ENCODE measurements around the gene SNX13. TPM values are rescaled to one million over a fixed set of nuclear protein-coding genes. Genes with fewer than 3 reads are reported as not detected.

Gene SNX13
- total RNA-seq, 8 experiments from 2014 or later = 21.5 to 45.5 (median 29.2) TPM

DNA sequence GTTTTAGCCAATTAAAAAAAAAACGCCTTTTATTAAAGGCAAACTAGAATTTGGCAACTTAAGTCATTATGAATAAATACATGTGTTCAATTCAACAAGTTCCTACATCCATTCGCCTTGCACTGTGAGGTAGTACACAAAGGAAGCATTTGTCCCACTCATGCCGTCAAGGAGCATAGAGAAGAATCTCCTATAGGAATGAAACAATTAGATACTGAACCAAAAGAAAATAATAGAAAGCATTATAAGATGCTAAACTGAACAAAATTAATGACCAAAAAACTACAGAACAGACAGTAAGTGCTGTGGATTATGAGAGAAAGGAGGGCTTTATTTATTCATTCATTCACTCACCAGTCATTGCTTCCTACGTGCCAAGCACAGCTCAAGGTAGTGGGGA, 42.2 kb downstream of the SNX13 start:
- peak in 1 of 8 experiments; percentile 42 for ATAC-seq (replicated peaks in 6 of 8)
- no peaks in the 10 kb centered on the region for H3K4me1 ChIP-seq (replicated peaks in 1 of 2)
- H3K4me3 ChIP-seq = no peak overlapping the region
- in situ Hi-C loops (cut with MboI; ENCODE audit: low pct_unique_long_range_greater_than_20kb in 2 of 9, low sequenced_read_pairs in 9 of 9, unreplicated experiment in 9 of 9) = no loop called here
- no peak overlapping the region for H3K27ac ChIP-seq
- 70 to 94% (median 90%) methylated on average over 2 to 4 of the region's 4 CpGs for WGBS, 10 experiments

DNA sequence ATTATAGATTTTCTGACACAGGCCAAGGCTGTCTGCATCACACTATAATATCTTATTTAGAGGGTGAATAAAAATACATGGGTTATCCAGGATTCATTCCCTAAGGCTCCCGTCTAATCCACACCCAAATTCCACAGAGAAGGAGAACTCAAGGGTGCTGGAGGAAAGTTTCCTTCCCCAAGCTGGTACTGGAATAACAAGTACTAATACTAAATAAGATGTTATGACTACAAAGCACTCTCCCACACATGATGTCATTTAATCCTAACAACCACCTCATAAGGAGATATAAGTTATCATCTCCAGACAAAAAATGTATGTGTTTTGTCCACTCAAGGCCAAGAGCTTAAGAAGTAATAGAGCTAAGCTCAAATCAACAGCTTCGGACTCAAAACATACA, 53.0 kb downstream of the SNX13 start:
- in situ Hi-C loops (cut with MboI; ENCODE audit: low pct_unique_long_range_greater_than_20kb in 2 of 9, low sequenced_read_pairs in 9 of 9, unreplicated experiment in 9 of 9) = no loop called here

DNA sequence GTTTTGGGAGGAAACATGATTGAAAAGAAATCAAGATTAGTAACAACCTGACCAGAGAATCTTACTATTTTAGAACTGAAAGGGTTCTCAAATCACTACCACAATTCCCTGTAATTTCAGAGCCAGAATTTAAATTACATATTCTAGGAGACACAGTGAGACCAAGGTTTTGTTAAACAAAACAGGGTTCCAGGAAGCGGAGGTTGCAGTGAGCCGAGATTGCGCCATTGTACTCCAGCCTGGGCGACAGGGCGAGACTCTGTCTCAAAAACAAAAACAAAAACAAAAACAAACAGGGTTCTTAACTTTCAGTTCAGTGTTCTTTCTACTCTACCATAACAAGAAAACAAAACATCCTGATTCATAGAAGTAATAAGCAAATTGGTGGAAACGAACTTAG, 57.6 kb downstream of the SNX13 start:
- ATAC-seq (replicated peaks in 6 of 8) = no peak
- Histone ChIP-seq H3K27ac (no peak overlapping the region), H3K4me3 (no peak overlapping the region), H3K4me1 (replicated peaks in 1 of 2) (peaks cover 0 to 5% of the 10 kb centered on the region in 2 donors)
- in situ Hi-C loops (cut with MboI; ENCODE audit: low pct_unique_long_range_greater_than_20kb in 2 of 9, low sequenced_read_pairs in 9 of 9, unreplicated experiment in 9 of 9) = no loop called here
- WGBS, 10 experiments = 34 to 96% (median 80%) methylated on average over 1 to 6 of the region's 6 CpGs; no CpG with 5 or more reads in 1 of the 10 experiments

More for the DNA sequence above, 53.0 kb downstream of the SNX13 start:
- Histone ChIP-seq H3K4me3 (no peak overlapping the region), H3K27ac (no peak overlapping the region), H3K4me1 (replicated peaks in 1 of 2) (no peaks in the 10 kb centered on the region)
- WGBS, 10 experiments = 80 to 100% (median 100%) methylated on average over 1 to 2 of the region's 2 CpGs; no CpG with 5 or more reads in 1 of the 10 experiments
- ATAC-seq (replicated peaks in 6 of 8) = no peak

GRCh38 chr7:17879075-17879661, 61.1 kb downstream of the SNX13 start:
- in situ Hi-C loops (cut with MboI; ENCODE audit: low pct_unique_long_range_greater_than_20kb in 2 of 9, low sequenced_read_pairs in 9 of 9, unreplicated experiment in 9 of 9) = no loop called here

GRCh38 chr7:17878627-17879026, 61.7 kb downstream of the SNX13 start:
- peak in 3 of 8 experiments; percentile 50 to 63 (median 58) for ATAC-seq (replicated peaks in 6 of 8)
- in situ Hi-C loops (cut with MboI; ENCODE audit: low pct_unique_long_range_greater_than_20kb in 2 of 9, low sequenced_read_pairs in 9 of 9, unreplicated experiment in 9 of 9) = no loop called here
- Histone ChIP-seq H3K27ac (no peak overlapping the region), H3K4me1 (replicated peaks in 1 of 2) (peaks cover 0 to 5% of the 10 kb centered on the region in 2 donors), H3K4me3 (no peak overlapping the region)
- WGBS, 10 experiments = 0 to 92% (median 29%) methylated on average over 1 of the region's 1 CpG; no CpG with 5 or more reads in 2 of the 10 experiments

More at GRCh38 chr7:17879075-17879661, 61.1 kb downstream of the SNX13 start:
- ATAC-seq (replicated peaks in 6 of 8) = peak in 1 of 8 experiments; percentile 19
- WGBS, 10 experiments = 20 to 100% (median 88%) methylated on average over 1 to 2 of the region's 2 CpGs
- Histone ChIP-seq H3K4me1 (replicated peaks in 1 of 2) (peaks cover 0 to 5% of the 10 kb centered on the region in 2 donors), H3K4me3 (no peak overlapping the region), H3K27ac (no peak overlapping the region)

- no peak for ATAC-seq (replicated peaks in 6 of 8)
- Histone ChIP-seq H3K4me1 (replicated peaks in 1 of 2) (no peaks in the 10 kb centered on the region), H3K27ac (no peak overlapping the region), H3K4me3 (no peak overlapping the region)
- 75 to 100% (median 91%) methylated on average over 3 to 8 of the region's 8 CpGs for WGBS, 10 experiments
- in situ Hi-C loops (cut with MboI; ENCODE audit: low pct_unique_long_range_greater_than_20kb in 2 of 9, low sequenced_read_pairs in 9 of 9, unreplicated experiment in 9 of 9) = no loop called here
Measured at GRCh38 chr7:17871815-17872533, 68.3 kb downstream of the SNX13 start.

DNA sequence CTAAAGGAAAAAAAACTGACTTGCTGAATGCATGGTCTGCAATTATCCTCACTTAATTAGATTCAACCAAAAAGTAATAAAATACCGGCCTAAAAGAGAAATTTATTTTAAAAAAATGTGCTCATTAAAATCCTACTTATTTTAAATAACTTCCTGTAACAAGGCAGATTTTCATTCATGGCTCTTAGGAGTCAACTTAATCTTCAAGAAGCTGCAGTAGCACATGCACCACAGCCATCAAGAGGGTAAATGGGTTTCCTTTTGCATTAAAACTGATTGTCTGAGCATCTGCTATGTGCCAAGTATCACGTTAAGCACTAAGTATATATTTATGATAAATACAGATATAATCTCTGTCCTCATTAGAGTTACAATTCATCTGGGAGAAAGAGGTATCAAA, 69.9 kb downstream of the SNX13 start:
- WGBS, 10 experiments = 0 to 100% (median 85%) methylated on average over 1 to 2 of the region's 2 CpGs
- Histone ChIP-seq H3K4me1 (replicated peaks in 1 of 2) (no peaks in the 10 kb centered on the region), H3K27ac (no peak overlapping the region), H3K4me3 (no peak overlapping the region)
- ATAC-seq (replicated peaks in 6 of 8) = no peak
- in situ Hi-C loops (cut with MboI; ENCODE audit: low pct_unique_long_range_greater_than_20kb in 2 of 9, low sequenced_read_pairs in 9 of 9, unreplicated experiment in 9 of 9) = no loop called here

- Histone ChIP-seq H3K4me1 (replicated peaks in 1 of 2) (no peaks in the 10 kb centered on the region), H3K27ac (no peak overlapping the region), H3K4me3 (no peak overlapping the region)
- ATAC-seq (replicated peaks in 6 of 8) = peak in 1 of 8 experiments; percentile 89
- in situ Hi-C loops (cut with MboI; ENCODE audit: low pct_unique_long_range_greater_than_20kb in 2 of 9, low sequenced_read_pairs in 9 of 9, unreplicated experiment in 9 of 9) = no loop called here
Measured at GRCh38 chr7:17863809-17864143, 76.5 kb downstream of the SNX13 start.

- Histone ChIP-seq H3K4me3 (no peak overlapping the region), H3K4me1 (replicated peaks in 1 of 2) (no peaks in the 10 kb centered on the region), H3K27ac (no peak overlapping the region)
- 67 to 100% (median 95%) methylated on average over 1 to 4 of the region's 7 CpGs; no CpG with 5 or more reads in 4 of the 10 experiments for WGBS, 10 experiments
- peak in 1 of 8 experiments; percentile 97 for ATAC-seq (replicated peaks in 6 of 8)
- in situ Hi-C loops (cut with MboI; ENCODE audit: low pct_unique_long_range_greater_than_20kb in 2 of 9, low sequenced_read_pairs in 9 of 9, unreplicated experiment in 9 of 9) = no loop called here
Measured at GRCh38 chr7:17863095-17863808, 77.0 kb downstream of the SNX13 start.

- Histone ChIP-seq H3K4me1 (replicated peaks in 1 of 2) (no peaks in the 10 kb centered on the region), H3K27ac (no peak overlapping the region), H3K4me3 (no peak overlapping the region)
- no peak for ATAC-seq (replicated peaks in 6 of 8)
- WGBS, 10 experiments = 80 to 100% (median 100%) methylated on average over 1 of the region's 1 CpG; no CpG with 5 or more reads in 1 of the 10 experiments
- in situ Hi-C loops (cut with MboI; ENCODE audit: low pct_unique_long_range_greater_than_20kb in 2 of 9, low sequenced_read_pairs in 9 of 9, unreplicated experiment in 9 of 9) = no loop called here
Measured at GRCh38 chr7:17856251-17856650, 84.0 kb downstream of the SNX13 start.

- no peak overlapping the region for H3K4me3 ChIP-seq
- in situ Hi-C loops (cut with MboI; ENCODE audit: low pct_unique_long_range_greater_than_20kb in 2 of 9, low sequenced_read_pairs in 9 of 9, unreplicated experiment in 9 of 9) = no loop called here
- 33 to 100% (median 100%) methylated on average over 1 of the region's 1 CpG; no CpG with 5 or more reads in 7 of the 10 experiments for WGBS, 10 experiments
- no peaks in the 10 kb centered on the region for H3K4me1 ChIP-seq (replicated peaks in 1 of 2)
- ATAC-seq (replicated peaks in 6 of 8) = no peak
- no peak overlapping the region for H3K27ac ChIP-seq
Measured at GRCh38 chr7:17855202-17855601, 85.1 kb downstream of the SNX13 start.

DNA sequence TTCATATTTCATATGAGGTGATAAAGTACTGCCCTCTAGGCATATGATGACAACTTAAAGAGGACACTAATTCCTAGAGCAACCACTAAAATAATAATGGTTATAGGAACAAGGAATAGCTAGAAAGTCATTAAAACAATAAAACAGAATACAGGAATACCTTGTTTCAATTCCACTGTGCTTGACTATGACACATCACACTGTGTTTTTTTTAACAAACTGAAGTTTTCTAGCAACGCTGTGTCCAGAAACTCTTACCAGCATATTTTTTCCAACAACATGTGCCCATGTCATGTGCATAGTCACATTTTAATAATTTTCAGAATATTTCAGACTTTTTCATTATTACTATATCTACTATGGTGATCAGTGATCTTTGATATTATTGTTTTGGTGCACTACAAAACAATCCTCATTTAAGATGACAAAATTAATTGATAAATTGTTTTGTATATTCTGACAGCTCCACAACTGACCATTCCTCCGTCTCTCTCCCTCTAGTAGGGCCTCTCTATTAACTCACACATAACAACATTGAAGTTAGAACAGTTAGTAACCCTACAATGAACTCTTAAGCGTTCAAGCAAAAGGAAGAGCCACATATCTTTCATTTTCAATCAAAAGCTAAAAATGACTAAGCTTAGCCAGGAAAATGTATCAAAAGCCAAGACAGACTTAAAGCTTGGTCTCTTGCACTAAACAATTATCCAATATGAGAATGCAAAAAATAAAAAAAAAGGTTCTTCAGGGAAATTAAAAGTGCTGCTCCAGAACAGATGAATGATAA, 85.8 kb downstream of the SNX13 start:
- no peaks in the 10 kb centered on the region for H3K4me1 ChIP-seq (replicated peaks in 1 of 2)
- ATAC-seq (replicated peaks in 6 of 8) = peak in 1 of 8 experiments; percentile 44
- WGBS, 10 experiments = 81 to 100% (median 89%) methylated on average over 1 to 3 of the region's 3 CpGs
- H3K4me3 ChIP-seq = no peak overlapping the region
- H3K27ac ChIP-seq = no peak overlapping the region
- in situ Hi-C loops (cut with MboI; ENCODE audit: low pct_unique_long_range_greater_than_20kb in 2 of 9, low sequenced_read_pairs in 9 of 9, unreplicated experiment in 9 of 9) = no loop called here

DNA sequence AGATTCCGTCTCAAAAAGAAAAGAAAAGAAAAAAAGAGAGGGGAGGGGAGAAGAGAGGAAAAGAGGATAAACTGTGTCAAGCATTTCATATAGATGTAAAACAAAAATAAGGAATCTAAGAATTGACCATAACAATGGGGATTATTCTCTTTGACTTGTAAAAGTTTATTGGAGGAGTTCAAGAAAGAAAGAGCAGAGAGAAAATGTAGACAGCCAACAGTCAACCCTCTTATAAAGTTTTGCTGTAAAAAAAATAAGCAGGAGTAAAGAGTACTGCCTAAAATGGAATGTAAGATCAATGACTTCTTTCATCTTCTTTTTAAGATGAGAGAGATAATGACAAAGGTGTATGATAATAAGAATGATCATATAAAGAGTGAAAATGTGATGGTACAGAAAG, 87.9 kb downstream of the SNX13 start:
- 93 to 100% (median 100%) methylated on average over 1 of the region's 1 CpG; no CpG with 5 or more reads in 3 of the 10 experiments for WGBS, 10 experiments
- no peak overlapping the region for H3K27ac ChIP-seq
- no peak for ATAC-seq (replicated peaks in 6 of 8)
- no peaks in the 10 kb centered on the region for H3K4me1 ChIP-seq (replicated peaks in 1 of 2)
- H3K4me3 ChIP-seq = no peak overlapping the region
- in situ Hi-C loops (cut with MboI; ENCODE audit: low pct_unique_long_range_greater_than_20kb in 2 of 9, low sequenced_read_pairs in 9 of 9, unreplicated experiment in 9 of 9) = no loop called here
